Naive thymus-derived CD4-positive, alpha-beta T cell (primary cell): Measurements from ENCODE around the gene NPSR1. TPM values are rescaled to one million over a fixed set of nuclear protein-coding genes. Genes with fewer than 3 reads are reported as not detected.
"Not testable (repeated sequence)": the region's sequence is repeated elsewhere in the genome, so short reads cannot be mapped to it uniquely, and the experiment has no call there.

Source experiments
- ATAC-seq: fragments of 150-1000 bp; cut with Tn5 transposase; 2 replicates; pipeline ENCODE4 v1.10.0; 2021; ENCODE audit warnings: mild to moderate bottlenecking, moderate library complexity
- CTCF ChIA-PET: fragments of 350-600 bp; sonication (Branson Sonifier 250); formaldehyde crosslinking; loops from one replicate; lab custom pipeline; 2021; ENCODE audit warnings: antibody characterized with exemption; lab: Charles Lee
- POLR2A ChIA-PET: fragments of 350-600 bp; sonication (Branson Sonifier 250); formaldehyde crosslinking; loops from one replicate; lab custom pipeline; 2021; ENCODE audit warnings: antibody characterized with exemption, inconsistent platforms; lab: Charles Lee
- DNase-seq, 9 donors: peaks; one replicate each; pipeline versions ENCODE4 v3.0.0 to v3.0.0-alpha.2; 2020 to 2022; ENCODE audit warnings: mixed read lengths in 1 of 9
- H3K27ac ChIP-seq: one replicate; pipeline ENCODE4 v1.7.0; 2013; ENCODE audit warnings: mild to moderate bottlenecking, low read depth, low read length, moderate library complexity
- H3K27me3 ChIP-seq, 2 donors: one replicate each; pipeline ENCODE4 v1.7.0; 2013; ENCODE audit warnings: low read length in 2 of 2, mild to moderate bottlenecking in 2 of 2, moderate library complexity in 2 of 2; ENCODE audit not compliant: control insufficient read depth in 2 of 2, insufficient read depth in 2 of 2
- H3K36me3 ChIP-seq, 3 experiments: 1 replicate in 2 of 3; 2 replicates in 1 of 3; pipeline ENCODE4 v1.7.0; 2013; ENCODE audit warnings: low read length in 3 of 3, mild to moderate bottlenecking in 3 of 3, moderate library complexity in 1 of 3; ENCODE audit not compliant: insufficient read depth in 3 of 3, control insufficient read depth in 2 of 3
- H3K4me1 ChIP-seq, 2 donors: one replicate each; pipeline ENCODE4 v1.7.0; 2013; ENCODE audit warnings: low read length in 2 of 2, mild to moderate bottlenecking in 2 of 2, moderate library complexity in 1 of 2; ENCODE audit not compliant: control insufficient read depth in 2 of 2, insufficient read depth in 2 of 2
- H3K4me3 ChIP-seq: 2 replicates; pipeline ENCODE4 v1.7.0; 2013; ENCODE audit warnings: mild to moderate bottlenecking, low read length
- H3K9me3 ChIP-seq, 3 experiments: 1 replicate in 2 of 3; 2 replicates in 1 of 3; pipeline ENCODE4 v1.7.0; 2013; ENCODE audit warnings: low read length in 3 of 3; ENCODE audit not compliant: control insufficient read depth in 2 of 3
- H3K27ac Mint-ChIP-seq, 9 donors: one replicate each; pipeline ENCODE4 v1.8.0; 2020 to 2022; ENCODE audit warnings: mixed read lengths in 9 of 9, mild to moderate bottlenecking in 8 of 9, moderate library complexity in 5 of 9, inconsistent platforms in 2 of 9
- H3K27me3 Mint-ChIP-seq, 5 donors: one replicate each; pipeline ENCODE4 v1.8.0; 2021 to 2022; ENCODE audit warnings: mixed read lengths in 5 of 5, mild to moderate bottlenecking in 1 of 5
- H3K36me3 Mint-ChIP-seq, 5 donors: one replicate each; pipeline ENCODE4 v1.8.0; 2020 to 2022; ENCODE audit warnings: mixed read lengths in 5 of 5, mild to moderate bottlenecking in 3 of 5, inconsistent platforms in 1 of 5
- H3K4me1 Mint-ChIP-seq, 7 donors: one replicate each; pipeline ENCODE4 v1.8.0; 2020 to 2022; ENCODE audit warnings: mixed read lengths in 7 of 7, mild to moderate bottlenecking in 3 of 7, inconsistent platforms in 1 of 7
- H3K4me3 Mint-ChIP-seq, 10 donors: one replicate each; pipeline ENCODE4 v1.8.0; 2020 to 2022; ENCODE audit warnings: mild to moderate bottlenecking in 10 of 10, mixed read lengths in 10 of 10, moderate library complexity in 6 of 10, inconsistent platforms in 2 of 10
- H3K9me3 Mint-ChIP-seq, 11 donors: one replicate each; pipeline ENCODE4 v1.8.0; 2020 to 2022; ENCODE audit warnings: mixed read lengths in 11 of 11, mild to moderate bottlenecking in 4 of 11, inconsistent platforms in 1 of 11, moderate library complexity in 1 of 11
- intact Hi-C, 2 donors: fragments of 100-400 bp; cut with micrococcal nuclease; formaldehyde crosslinking; loops; one replicate each; pipeline ENCODE4 v1.15.1; 2023
- polyA plus RNA-seq, 2 donors: library from polyadenylated mRNA; unstranded; fragments of 300-500 nt; fragmentation: Illumina TruSeq; gene quantifications; one replicate each; pipeline ENCODE4 v1.2.3, GENCODE V29; 2021
- total RNA-seq, 6 experiments: library from RNA in 5 of 6; stranded (reverse) in 5 of 6; gene quantifications; 1 replicate in 5 of 6; 2 replicates in 1 of 6; pipeline ENCODE4 v1.2.3 and lab custom pipeline; 2021 to 2026

NPSR1 gene
- total and polyA plus RNA-seq, 7 experiments from 2014 or later = not detected

DNA sequence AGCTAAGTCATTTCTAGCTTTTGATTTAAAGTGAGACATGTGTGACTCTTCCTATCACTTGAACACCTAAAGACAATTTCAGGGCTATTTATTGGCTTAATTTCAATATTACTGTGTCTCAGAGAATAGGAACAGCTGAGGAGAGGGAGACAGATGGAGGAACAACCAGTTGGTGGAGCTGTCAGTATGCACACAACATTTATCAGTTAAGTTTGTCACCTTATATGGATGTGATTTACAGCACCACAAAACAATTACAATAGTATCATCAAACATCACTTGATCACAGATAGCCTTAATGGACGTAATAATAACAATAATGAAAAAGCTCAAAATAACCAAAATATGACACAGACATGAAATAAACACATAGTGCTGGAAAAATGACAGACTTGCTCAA lies 129.6 kb downstream of the NPSR1 start:
- H3K27me3 ChIP-seq = no peaks in the 10 kb centered on the region

DNA sequence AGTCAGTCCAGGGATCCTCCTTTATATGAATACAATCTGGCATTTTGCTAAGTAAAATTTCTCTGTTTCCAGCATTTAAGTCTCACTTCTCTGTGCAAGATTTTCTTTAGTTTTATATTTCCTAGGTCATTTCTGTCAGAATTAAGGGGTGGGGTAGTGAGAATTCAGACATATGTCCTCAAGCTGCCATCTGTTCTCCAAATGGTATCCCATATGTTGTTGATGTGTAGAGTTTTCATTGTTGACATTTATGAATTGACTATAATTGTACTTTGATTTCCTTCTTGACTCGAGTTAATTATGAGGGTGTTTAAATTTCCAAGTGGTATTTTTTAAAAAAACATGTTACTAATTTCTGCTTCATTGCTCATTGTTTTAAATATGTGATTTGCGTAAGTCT lies 148.8 kb downstream of the NPSR1 start:
- peaks cover 0 to 4% (median 0%) of the 10 kb centered on the region in 5 donors for H3K36me3 Mint-ChIP-seq
- H3K27me3 Mint-ChIP-seq = peaks cover 0 to 24% (median 20%) of the 10 kb centered on the region in 5 donors

More for the DNA sequence above, 129.6 kb downstream of the NPSR1 start:
- POLR2A ChIA-PET = no interaction called here
- Mint-ChIP-seq H3K36me3 (peaks cover 0 to 6% (median 0%) of the 10 kb centered on the region in 5 donors), H3K27ac (no peak overlapping the region), H3K4me3 (no peak overlapping the region), H3K27me3 (peaks cover 0 to 19% (median 9%) of the 10 kb centered on the region in 5 donors), H3K9me3 (peaks cover 3 to 25% (median 12%) of the 10 kb centered on the region in 11 donors), H3K4me1 (no peaks in the 10 kb centered on the region)
- ATAC-seq (no peak), DNase-seq (no peak)
- CTCF ChIA-PET = no interaction called here
- Histone ChIP-seq H3K4me3 (no peak overlapping the region), H3K4me1 (no peaks in the 10 kb centered on the region), H3K27ac (no peak overlapping the region), H3K36me3 (no peaks in the 10 kb centered on the region), H3K9me3 (peaks cover 0 to 5% (median 0%) of the 10 kb centered on the region in 3 experiments)
- intact Hi-C loops = no loop called here

DNA sequence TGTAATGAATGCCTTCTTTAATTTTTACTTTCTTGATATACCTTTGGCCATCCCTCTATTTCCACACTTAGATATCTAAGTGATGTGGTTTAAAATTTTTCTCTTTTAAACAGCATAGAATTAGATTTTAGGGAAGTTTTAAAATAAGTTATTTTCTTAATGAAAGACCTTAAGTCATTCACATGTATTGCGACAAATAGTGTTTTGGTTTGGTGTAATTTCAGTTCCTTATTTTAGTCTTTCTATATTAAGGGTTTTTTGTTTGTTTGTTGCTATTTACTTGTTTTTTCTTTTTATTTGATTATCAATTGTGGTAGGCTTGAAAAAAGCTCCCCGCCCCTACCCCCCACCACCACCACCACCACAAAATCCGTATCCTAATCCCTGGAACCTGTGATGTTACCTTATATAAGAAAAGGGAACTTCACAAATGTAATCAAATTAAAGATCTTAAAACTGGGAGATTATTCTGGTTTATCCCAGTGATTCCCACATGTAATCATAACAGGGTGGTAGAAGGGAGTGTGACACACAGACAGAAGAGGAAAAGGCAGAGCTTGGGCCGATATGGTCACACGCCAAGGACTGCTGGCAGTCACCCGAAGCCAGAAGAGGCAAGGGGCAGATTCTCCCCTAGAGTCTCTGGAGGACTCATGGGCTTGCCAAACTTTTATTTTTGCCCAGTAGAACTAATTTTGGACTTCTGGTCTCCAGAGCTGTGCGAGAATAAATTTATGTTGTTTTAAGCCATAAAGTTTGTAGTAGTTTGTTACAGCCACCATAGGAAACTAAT lies 149.7 kb downstream of the NPSR1 start:
- POLR2A ChIA-PET = no interaction called here

More for the DNA sequence above, 148.8 kb downstream of the NPSR1 start:
- H3K9me3 ChIP-seq = no peaks in the 10 kb centered on the region
- no peaks in the 10 kb centered on the region for H3K36me3 ChIP-seq
- DNase-seq (no peak), ATAC-seq (no peak)
- H3K4me1 Mint-ChIP-seq = no peaks in the 10 kb centered on the region
- H3K27ac Mint-ChIP-seq = no peak overlapping the region
- no peaks in the 10 kb centered on the region for H3K27me3 ChIP-seq
- intact Hi-C loops = no loop called here
- no peak overlapping the region for H3K4me3 ChIP-seq
- H3K9me3 Mint-ChIP-seq = peaks cover 0 to 3% (median 0%) of the 10 kb centered on the region in 11 donors
- CTCF ChIA-PET = no interaction called here
- no peaks in the 10 kb centered on the region for H3K4me1 ChIP-seq
- no peak overlapping the region for H3K4me3 Mint-ChIP-seq
- H3K27ac ChIP-seq = no peak overlapping the region
- POLR2A ChIA-PET = no interaction called here

DNA sequence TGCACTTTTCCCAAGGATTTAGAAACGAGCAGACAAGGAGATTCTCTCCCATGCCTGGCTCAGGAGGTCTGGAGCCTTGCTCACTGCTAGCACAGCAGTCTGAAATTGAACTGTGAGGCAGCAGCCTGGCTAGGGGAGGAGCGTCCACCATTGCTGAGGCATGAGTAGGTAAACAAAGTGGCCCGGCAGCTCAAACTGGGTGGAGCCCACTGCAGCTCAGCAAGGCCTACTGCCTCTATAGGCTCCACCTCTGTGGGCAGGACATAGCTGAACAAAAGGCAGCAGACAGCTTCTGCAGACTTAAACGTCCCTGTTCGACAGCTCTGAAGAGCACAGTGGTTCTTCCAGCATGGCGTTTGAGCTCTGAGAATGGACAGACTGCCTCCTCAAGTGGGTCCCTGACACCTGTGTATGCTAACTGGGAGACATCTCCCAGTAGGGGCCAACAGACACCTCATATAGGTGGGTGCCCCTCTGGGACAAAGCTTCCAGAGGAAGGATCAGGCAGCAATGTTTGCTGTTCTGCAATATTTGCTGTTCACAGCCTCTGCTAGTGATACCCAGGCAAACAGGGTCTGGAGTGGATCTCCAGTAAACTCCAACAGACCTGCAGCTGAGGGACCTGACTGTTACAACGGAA lies 156.3 kb downstream of the NPSR1 start:
- H3K36me3 Mint-ChIP-seq, H3K4me1 ChIP-seq, H3K36me3 ChIP-seq, H3K27ac Mint-ChIP-seq, H3K4me3 Mint-ChIP-seq, DNase-seq, H3K27ac ChIP-seq, H3K27me3 ChIP-seq, ATAC-seq, H3K4me1 Mint-ChIP-seq, intact Hi-C loops, CTCF ChIA-PET, POLR2A ChIA-PET, H3K9me3 Mint-ChIP-seq, H3K4me3 ChIP-seq, H3K9me3 ChIP-seq: not testable (repeated sequence)
- peaks cover 0 to 47% (median 39%) of the 10 kb centered on the region in 5 donors for H3K27me3 Mint-ChIP-seq

More for the DNA sequence above, 149.7 kb downstream of the NPSR1 start:
- Histone ChIP-seq H3K27ac (no peak overlapping the region), H3K27me3 (no peaks in the 10 kb centered on the region), H3K4me3 (no peak overlapping the region), H3K4me1 (no peaks in the 10 kb centered on the region), H3K36me3 (no peaks in the 10 kb centered on the region), H3K9me3 (no peaks in the 10 kb centered on the region)
- H3K27me3 Mint-ChIP-seq = peaks cover 0 to 33% (median 29%) of the 10 kb centered on the region in 5 donors
- peaks cover 0 to 3% (median 0%) of the 10 kb centered on the region in 11 donors for H3K9me3 Mint-ChIP-seq
- H3K36me3 Mint-ChIP-seq = peaks cover 0 to 4% (median 0%) of the 10 kb centered on the region in 5 donors
- H3K27ac Mint-ChIP-seq = no peak overlapping the region
- DNase-seq (no peak), ATAC-seq (no peak)
- CTCF ChIA-PET = no interaction called here
- H3K4me1 Mint-ChIP-seq = no peaks in the 10 kb centered on the region
- intact Hi-C loops = no loop called here
- H3K4me3 Mint-ChIP-seq = no peak overlapping the region

DNA sequence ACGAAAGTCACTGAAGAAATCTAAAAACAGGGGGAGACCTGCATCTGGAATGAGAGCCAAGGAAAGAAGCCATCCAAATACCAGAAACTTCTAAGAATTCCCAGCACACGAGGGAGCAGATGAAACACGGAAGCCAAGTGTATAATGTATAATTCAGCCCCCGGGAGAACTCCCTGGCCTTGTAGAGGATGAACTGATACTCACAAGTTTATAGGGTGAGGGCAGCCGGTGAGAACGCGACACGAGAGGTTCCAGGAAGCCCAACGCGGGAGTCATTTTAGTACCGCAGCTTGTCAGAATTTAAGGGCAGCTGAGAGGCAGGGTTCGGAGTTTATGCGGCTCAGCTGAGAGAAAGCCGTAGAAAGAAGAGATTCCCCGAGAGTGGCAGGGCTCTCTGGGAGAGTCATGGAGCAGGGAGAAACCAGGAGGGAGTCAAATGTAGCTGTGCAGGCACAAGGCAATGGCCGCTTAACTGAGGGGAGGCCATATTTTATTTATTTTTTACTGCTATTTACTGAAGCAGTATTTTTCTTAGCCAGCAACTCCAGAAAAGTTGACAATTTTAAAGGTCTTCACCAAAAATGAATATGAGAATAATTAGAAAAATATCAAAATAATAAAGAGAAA lies 164.0 kb downstream of the NPSR1 start:
- Mint-ChIP-seq H3K9me3 (peaks cover 0 to 2% (median 0%) of the 10 kb centered on the region in 11 donors), H3K36me3 (no peaks in the 10 kb centered on the region), H3K27ac (no peak overlapping the region), H3K4me3 (no peak overlapping the region), H3K4me1 (peaks cover 0 to 2% (median 0%) of the 10 kb centered on the region in 7 donors), H3K27me3 (peaks cover 0 to 10% (median 0%) of the 10 kb centered on the region in 5 donors)
- Histone ChIP-seq H3K27ac (no peak overlapping the region), H3K4me3 (no peak overlapping the region), H3K9me3 (no peaks in the 10 kb centered on the region), H3K4me1 (no peaks in the 10 kb centered on the region), H3K36me3 (no peaks in the 10 kb centered on the region), H3K27me3 (no peaks in the 10 kb centered on the region)
- ATAC-seq (no peak), DNase-seq (no peak)
- ChIA-PET POLR2A (no interaction called here), CTCF (interaction anchor here (2.0 kb wide), 1 partner anchor 214 kb away, joined by 5 read pairs; no protein-coding TSS in a partner anchor)
- intact Hi-C loops = loop anchor here (2.0 to 10.0 kb wide), 4 partner anchors 105 to 803 kb away; no protein-coding TSS in a partner anchor

DNA sequence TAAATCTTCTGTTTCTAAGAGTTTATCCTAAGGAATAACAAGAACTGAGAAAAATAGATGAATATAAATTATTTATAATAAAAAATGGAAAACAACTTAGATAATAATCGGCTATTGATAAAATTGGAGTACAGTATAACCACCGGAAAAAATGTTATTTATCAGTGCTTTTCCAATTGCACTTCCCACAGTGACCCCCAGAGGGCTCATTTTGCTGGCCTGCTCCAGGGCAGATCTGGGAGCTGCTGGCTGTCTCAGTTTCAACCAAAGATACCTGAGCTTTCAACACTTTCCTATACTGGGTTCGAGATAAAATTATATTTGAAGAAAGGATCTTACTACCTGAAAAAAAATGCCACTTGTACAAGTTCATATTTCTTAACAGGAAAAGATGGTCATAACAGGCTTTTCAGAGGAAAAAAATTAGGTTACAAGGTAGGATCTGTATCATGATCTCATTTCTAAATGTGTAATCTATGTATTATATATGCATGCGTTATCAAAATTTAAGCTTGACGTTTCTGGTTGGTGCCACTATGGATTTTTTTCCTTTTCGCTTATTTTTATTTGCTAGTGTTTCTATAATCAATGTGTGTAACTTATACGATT lies 165.7 kb downstream of the NPSR1 start:
- ChIA-PET CTCF (interaction anchor here (0.7 to 1.6 kb wide), 6 partner anchors 9 to 217 kb away, joined by 3 to 8 read pairs (median 4); no protein-coding TSS in a partner anchor), POLR2A (no interaction called here)
- H3K4me3 Mint-ChIP-seq = no peak overlapping the region
- DNase-seq (peak in 7 of 9 donors; percentile 5 to 43 (median 38)), ATAC-seq (peak; percentile 67)
- no peak overlapping the region for H3K27ac Mint-ChIP-seq
- H3K9me3 Mint-ChIP-seq = no peaks in the 10 kb centered on the region
- peaks cover 0 to 2% (median 0%) of the 10 kb centered on the region in 7 donors for H3K4me1 Mint-ChIP-seq
- Histone ChIP-seq H3K4me3 (no peak overlapping the region), H3K9me3 (no peaks in the 10 kb centered on the region), H3K27ac (no peak overlapping the region), H3K27me3 (no peaks in the 10 kb centered on the region), H3K36me3 (no peaks in the 10 kb centered on the region), H3K4me1 (no peaks in the 10 kb centered on the region)
- intact Hi-C loops = loop anchor here (1.0 to 10.0 kb wide), 6 partner anchors 104 to 801 kb away; no protein-coding TSS in a partner anchor
- H3K27me3 Mint-ChIP-seq = peaks cover 0 to 10% (median 4%) of the 10 kb centered on the region in 5 donors
- no peaks in the 10 kb centered on the region for H3K36me3 Mint-ChIP-seq
